Endothelial cell of umbilical vein (primary cell): ENCODE results near the gene ITSN1.

Source experiments
- JUN ChIP-seq: IDR thresholded peaks from 2 replicates; pipeline ENCODE4 v1.6.1; 2011; ENCODE audit warnings: borderline replicate concordance, low read depth; ENCODE audit not compliant: insufficient read length, insufficient read depth
- POLR2A ChIP-seq: IDR thresholded peaks from 2 replicates; pipeline ENCODE4 v1.6.1; 2012; ENCODE audit warnings: low read depth, mild to moderate bottlenecking, control low read depth, low read length
- POLR2AphosphoS5 ChIP-seq: IDR thresholded peaks from 2 replicates; pipeline ENCODE4 v1.6.1; 2012; ENCODE audit warnings: low read depth, mild to moderate bottlenecking, control low read depth, low read length, moderate library complexity; ENCODE audit not compliant: insufficient read depth
- TF ChIP-seq, protein P1 (sequence below), 2 donors: IDR thresholded peaks; 1 replicate in 1 of 2; 2 replicates in 1 of 2; pipeline ENCODE4 v1.5.1; 2011; ENCODE audit warnings: low read length in 2 of 2, mild to moderate bottlenecking in 2 of 2, moderate library complexity in 2 of 2, control low read depth in 1 of 2, inconsistent platforms in 1 of 2, low read depth in 1 of 2; ENCODE audit not compliant: insufficient read depth in 1 of 2; ENCODE audit errors: extremely low read depth in 1 of 2

DNA sequence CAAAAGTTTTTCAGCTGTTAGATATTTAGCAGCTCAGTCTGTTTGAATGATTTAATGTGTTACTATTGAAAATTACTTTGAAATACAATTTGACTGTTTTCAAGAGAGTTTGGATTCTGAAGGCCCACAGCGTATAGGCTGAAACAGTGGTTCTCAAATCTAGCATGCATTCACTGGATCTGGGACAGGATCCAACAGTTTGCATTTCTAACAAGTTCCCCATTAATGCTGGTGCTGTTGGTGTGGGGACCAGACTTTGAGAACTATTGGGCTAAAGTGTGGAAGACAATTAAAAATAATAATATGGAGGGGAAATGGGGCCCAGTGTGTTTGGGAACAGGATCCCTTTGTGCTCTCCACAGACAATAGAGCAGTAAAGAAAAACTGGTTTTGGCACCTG lies 31.9 kb downstream of the ITSN1 start:
- TF ChIP-seq POLR2AphosphoS5 (no peak), JUN (no peak), POLR2A (no peak)
- TF ChIP-seq, protein P1, sequence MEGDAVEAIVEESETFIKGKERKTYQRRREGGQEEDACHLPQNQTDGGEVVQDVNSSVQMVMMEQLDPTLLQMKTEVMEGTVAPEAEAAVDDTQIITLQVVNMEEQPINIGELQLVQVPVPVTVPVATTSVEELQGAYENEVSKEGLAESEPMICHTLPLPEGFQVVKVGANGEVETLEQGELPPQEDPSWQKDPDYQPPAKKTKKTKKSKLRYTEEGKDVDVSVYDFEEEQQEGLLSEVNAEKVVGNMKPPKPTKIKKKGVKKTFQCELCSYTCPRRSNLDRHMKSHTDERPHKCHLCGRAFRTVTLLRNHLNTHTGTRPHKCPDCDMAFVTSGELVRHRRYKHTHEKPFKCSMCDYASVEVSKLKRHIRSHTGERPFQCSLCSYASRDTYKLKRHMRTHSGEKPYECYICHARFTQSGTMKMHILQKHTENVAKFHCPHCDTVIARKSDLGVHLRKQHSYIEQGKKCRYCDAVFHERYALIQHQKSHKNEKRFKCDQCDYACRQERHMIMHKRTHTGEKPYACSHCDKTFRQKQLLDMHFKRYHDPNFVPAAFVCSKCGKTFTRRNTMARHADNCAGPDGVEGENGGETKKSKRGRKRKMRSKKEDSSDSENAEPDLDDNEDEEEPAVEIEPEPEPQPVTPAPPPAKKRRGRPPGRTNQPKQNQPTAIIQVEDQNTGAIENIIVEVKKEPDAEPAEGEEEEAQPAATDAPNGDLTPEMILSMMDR (IDR thresholded peaks at IDR 0.05; ENCODE audit: extremely low read depth in 1 of 2, insufficient read depth in 1 of 2, low read depth in 1 of 2, low read length in 2 of 2), result no peak
